Left hindlimb (tissue), 1 donor: ENCODE data around the gene SZT2.
"Not testable (repeated sequence)": the region's sequence is repeated elsewhere in the genome, so short reads cannot be mapped to it uniquely, and the experiment has no call there.

Source experiments
- DNase-seq: peaks from one replicate; pipeline ENCODE4 v3.0.0-alpha.2; 2018

SZT2 gene

DNA sequence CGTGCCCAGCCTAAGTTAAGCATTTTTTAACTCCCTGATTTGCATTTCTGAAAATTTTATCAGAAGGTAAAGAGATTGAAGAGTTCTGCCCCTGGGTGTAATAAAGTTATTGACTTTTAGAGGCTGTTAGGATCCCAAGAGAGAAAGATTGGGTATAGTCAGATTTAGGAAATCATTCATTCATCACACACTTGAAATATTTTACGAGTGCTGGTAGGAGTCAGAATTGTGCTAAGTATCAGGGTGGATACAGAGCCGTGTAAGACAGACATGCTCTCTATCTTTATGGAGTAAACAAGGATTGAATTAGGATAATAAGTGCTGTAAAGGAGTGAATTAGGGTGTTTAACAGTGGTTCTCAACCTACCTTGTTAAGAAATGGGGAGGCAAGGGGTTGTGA lies 3.0 kb downstream of the SZT2 start:
- no peak for DNase-seq

- DNase-seq: no peak
Observed at GRCh38 chr1:43395523-43395922, 5.8 kb downstream of the SZT2 start.

DNA sequence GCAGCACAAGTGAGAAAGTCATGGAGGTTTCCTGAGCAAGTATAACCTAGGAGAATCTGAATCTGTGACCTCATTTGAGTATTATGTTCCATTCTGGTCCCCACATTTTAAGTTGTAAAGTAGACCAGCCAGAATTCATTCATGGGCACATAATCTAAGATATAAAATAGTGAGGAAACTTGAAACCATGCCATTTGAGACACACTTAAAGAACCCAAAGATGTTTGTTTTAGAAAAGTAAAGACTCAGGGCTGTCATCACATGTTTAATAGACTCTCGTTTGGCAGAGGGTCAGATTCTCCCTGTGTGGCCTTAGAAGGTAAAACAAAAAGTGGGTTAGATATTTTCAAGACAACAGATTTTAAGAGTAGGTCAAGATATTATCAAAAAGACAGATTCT lies 6.4 kb downstream of the SZT2 start:
- DNase-seq: no peak

DNA sequence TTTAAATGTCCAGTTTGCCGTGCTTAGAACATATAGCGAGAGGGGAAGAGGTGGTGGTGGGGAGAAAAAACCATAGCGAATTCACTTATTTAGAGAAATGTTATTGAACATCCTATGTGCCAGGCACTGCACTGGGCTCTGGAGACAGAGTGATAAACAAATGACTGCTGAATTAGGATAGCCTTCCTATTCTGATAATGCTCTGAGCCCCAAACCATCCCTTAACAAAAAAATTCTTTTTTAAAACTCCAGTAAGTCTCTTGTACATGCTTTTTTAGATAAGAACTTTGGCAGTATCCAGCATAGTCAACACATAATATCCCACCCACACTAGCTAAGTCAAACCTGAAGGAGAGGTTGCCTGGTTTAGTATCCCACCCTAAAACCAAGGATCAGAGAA lies 8.5 kb downstream of the SZT2 start:
- DNase-seq: no peak

GRCh38 chr1:43400441-43400840 lies 10.7 kb downstream of the SZT2 start:
- DNase-seq: not testable (repeated sequence)

- DNase-seq: no peak
Observed at GRCh38 chr1:43402089-43402865, 12.6 kb downstream of the SZT2 start.

GRCh38 chr1:43404353-43404752 lies 14.7 kb downstream of the SZT2 start:
- DNase-seq: no peak

DNA sequence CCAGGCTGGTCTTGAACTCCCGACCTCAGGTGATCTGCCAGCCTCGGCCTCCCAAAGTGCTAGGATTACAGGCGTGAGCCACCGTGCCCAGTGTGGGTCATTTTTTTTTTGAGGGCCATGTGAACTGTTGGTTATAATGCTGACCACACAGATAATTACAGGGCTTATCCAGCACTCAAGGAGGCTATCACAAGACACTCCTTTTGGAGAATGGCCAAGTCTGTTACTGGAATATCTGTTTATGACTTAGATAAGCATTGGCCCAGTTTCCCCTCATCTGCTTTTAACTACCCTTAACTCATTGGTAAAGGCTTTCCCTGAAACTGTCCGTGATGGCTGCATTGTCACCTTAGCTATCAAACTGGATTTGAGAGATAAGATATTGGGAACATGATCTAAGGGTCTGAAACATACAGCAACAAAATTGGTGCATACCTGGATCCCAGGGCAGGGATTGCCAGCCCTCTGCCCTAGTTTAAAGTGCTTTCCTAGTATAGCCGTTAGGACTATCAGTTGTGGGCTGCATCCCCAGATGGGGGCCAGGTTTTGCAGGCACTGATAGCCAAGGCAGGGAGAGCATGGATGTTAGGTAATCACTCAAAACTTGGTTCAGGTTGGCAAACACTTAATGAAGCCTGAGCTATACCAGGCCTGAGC lies 15.6 kb downstream of the SZT2 start:
- DNase-seq: no peak

DNA sequence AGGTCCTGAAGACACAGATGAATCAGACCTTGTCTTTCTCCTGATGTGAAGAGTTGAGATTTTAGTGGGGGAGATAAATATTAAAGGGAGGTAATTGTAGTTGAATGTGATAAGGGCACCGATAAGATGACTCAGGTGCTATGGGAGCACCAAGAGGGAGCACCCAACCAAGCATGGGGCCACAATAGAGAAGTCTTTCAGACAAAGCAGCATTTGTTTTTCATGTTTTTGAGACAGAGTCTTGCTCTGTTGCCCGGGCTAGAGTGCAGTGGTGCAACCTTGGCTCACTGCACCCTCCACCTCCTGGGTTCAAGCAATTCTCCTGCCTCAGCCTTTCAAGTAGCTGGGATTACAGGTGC lies 16.2 kb downstream of the SZT2 start:
- DNase-seq: no peak

- no peak for DNase-seq
Observed at GRCh38 chr1:43410571-43410970, 20.9 kb downstream of the SZT2 start.

GRCh38 chr1:43413426-43413825 lies 23.7 kb downstream of the SZT2 start:
- not testable (repeated sequence) for DNase-seq

DNA sequence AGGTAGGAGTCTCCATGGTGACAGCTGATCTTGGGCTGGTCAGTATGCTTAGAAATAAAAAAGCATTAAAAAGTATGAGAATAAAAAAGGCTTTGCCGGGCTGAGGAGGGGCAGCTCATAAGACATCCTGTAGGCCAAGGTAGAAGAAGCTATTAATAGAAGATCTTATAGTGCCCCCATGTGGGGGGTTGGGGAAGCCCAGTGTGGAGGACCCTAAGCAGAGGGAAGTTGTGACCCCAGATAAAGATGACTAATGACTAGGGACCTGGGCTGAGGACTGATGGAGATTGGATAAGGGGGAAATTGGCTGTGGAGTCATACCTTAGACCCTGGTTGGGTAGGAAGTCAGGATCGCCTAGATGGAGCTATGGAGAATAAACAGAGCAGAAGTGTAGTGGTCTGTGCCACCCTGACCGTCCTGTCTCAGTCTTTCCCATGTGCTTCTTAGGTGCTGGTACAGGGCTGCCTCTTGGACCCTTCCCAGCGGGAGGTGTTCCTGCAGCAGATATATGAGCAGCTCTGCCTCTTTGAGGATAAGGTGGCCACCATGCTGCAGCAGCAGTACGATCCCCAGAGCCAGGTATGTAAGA lies 25.0 kb downstream of the SZT2 start:
- no peak for DNase-seq

GRCh38 chr1:43415901-43416300 lies 26.2 kb downstream of the SZT2 start:
- no peak for DNase-seq

GRCh38 chr1:43418858-43419257 lies 29.2 kb downstream of the SZT2 start:
- DNase-seq: no peak

GRCh38 chr1:43419627-43420425 lies 30.1 kb downstream of the SZT2 start:
- DNase-seq: no peak

GRCh38 chr1:43420874-43421273 lies 31.2 kb downstream of the SZT2 start:
- DNase-seq: no peak

- DNase-seq: no peak
Observed at GRCh38 chr1:43421396-43421795, 31.7 kb downstream of the SZT2 start.

GRCh38 chr1:43421976-43422750 lies 32.5 kb downstream of the SZT2 start:
- no peak for DNase-seq

DNA sequence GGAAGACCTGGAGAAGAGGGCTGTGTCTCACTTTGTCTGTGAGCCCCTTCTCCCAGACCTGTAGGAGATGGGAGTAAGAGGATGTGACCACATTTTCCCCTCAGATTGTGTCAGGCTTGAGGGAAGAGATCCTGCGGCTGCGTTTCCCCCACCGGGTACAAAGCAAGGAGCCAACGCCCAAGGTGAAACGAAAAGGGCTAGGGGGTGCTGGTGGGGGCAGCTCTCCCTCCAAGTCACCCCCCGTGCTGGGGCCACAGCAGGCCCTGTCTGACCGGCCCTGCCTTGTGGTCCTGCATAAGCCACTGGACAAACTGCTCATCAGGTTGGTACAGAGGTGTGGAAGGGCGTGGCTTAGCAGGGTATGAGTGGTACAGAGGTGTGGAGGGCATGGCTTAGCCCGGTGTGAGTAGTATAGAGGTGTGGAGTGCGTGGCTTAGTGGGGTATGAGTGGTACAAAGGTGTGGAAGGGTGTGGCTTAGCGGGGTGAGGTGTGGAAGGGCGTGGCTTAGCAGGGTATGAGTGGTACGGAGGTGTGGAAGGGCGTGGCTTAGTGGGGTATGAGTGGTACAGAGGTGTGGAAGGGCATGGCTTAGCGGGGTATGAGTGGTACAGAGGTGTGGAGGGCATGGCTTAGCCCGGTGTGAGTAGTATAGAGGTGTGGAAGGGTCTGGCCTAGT lies 33.4 kb downstream of the SZT2 start:
- DNase-seq: no peak

DNA sequence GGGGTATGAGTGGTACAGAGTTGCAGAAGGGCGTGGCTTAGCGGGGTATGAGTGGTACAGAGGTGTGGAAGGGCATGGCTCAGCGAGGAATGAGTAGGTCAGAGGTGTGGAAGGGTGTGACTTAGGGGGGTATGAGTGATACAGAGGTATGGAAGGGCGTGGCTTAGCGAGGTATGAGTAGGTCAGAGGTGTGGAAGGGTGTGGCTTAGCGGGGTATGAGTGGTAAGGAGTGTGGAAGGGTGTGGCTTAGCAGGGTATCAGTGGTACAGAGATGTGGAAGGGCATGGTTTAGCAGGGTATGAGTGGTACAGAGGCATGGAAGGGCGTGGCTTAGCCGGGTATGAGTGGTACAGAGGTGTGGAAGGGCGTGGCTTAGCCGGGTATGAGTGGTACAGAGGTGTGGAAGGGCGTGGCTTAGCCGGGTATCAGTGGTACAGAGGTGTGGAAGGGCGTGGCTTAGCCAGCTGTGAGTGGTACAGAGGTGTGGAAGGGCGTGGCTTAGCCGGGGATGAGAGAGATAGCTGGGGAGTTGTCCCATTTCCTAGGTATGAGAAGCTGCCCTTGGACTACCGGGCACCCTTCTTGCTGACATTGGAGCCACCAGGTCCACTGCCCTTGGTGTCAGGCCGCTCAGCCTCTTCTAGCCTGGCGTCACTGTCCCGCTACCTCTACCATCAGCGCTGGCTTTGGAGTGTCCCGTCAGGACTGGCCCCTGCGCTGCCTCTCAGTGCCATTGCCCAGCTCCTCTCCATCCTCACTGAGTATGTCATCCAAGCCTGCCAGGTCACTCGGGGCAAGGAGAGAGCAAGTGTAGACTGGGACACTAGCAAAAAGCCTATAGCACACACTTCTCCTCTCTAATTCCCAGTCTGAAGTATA lies 34.2 kb downstream of the SZT2 start:
- no peak for DNase-seq

DNA sequence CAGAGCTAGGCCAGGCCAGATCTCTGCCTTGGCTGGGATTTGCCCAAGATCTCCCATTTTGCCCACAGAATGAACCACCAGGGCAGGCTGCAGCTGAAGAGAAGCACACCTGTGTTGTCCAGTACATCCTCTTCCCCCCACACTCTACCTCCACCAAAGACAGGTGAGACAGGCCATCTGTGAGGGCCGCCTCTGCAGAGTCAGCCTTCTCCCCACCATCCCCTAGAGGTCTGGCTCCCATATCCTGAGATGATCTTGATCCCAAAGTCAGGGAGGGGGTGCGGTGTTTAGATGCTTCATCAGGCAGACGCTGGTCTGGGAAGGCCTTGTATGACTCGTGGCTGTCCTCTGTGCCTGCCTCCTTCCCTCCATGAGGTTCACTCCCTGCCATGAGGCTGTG lies 35.3 kb downstream of the SZT2 start:
- no peak for DNase-seq
